Hypothalamus (tissue), 51 donors: ENCODE data around the gene GPANK1.

Experiments
- DNase-seq, 51 donors: peaks; one replicate each; lab custom pipeline; 2025; lab: John Stamatoyannopoulos, UW

Gene GPANK1

GRCh38 chr6:31643818-31644454 lies 20.9 kb downstream of the GPANK1 start:
- DNase-seq, result no peak

- no peak for DNase-seq
These were observed 21.8 kb downstream of the GPANK1 start for GRCh38 chr6:31642798-31643570.

- DNase-seq, result no peak
These were observed 23.4 kb downstream of the GPANK1 start for GRCh38 chr6:31641370-31641769.

DNA sequence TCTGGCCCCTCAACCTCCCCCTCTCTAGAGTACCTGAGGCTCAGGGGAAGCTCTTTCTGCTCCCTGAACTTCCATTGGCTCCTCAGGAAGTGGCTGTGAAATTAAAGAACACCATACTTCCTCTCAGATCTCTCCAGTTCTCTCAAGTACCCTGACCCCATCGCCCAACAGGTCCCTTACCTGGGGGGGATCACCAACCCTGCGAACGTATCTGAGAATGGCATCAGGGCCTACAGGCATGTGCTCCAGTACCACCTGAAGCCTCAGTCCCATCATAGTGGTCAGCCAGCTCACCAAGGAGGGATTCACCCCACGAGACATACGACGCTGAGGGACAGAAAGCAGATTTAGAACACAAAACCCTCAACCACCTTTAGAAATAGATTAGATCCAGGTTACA lies 24.2 kb downstream of the GPANK1 start:
- DNase-seq, result no peak

- DNase-seq, result no peak
These were observed 25.3 kb downstream of the GPANK1 start for GRCh38 chr6:31639449-31639861.

- no peak for DNase-seq
These were observed 25.8 kb downstream of the GPANK1 start for GRCh38 chr6:31639043-31639442.

DNA sequence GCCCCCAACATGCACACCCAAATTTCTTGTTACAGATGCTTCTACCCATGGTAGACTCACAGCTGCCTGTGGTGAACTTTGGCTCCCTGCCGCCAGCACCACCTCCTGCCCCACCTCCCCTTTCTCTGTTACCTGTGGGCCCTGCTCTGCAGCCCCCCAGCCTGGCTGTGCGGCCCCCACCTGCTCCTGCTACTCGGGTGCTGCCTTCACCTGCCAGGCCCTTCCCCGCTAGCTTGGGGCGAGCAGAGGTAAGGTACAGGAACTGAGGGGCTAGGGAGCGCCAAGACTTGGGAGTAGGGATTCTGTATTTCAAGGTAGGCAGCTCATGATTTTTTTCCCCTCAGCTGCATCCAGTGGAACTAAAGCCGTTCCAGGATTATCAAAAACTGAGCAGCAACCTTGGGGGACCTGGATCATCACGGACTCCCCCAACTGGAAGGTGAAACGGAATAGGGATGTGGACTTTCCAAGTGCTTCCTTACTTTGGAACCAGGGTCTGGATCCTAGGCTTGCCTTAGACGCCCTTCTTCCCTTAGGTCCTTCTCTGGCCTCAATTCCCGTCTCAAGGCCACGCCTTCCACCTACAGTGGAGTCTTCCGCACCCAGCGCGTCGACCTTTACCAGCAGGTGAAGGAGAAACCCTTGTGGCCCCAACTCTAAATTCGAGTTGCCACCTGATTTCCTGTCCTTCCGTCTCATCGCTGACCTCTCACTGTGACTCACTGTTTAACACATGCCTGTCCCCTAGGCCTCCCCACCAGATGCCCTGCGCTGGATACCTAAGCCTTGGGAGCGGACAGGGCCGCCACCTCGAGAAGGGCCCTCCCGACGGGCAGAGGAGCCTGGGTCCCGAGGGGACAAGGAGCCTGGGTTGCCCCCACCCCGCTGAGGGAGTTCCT lies 27.9 kb downstream of the GPANK1 start:
- DNase-seq, result no peak

GRCh38 chr6:31634969-31635575 lies 29.7 kb downstream of the GPANK1 start:
- no peak for DNase-seq

GRCh38 chr6:31634131-31634530 lies 30.7 kb downstream of the GPANK1 start:
- no peak for DNase-seq

GRCh38 chr6:31633447-31633846 lies 31.4 kb downstream of the GPANK1 start:
- no peak for DNase-seq

DNA sequence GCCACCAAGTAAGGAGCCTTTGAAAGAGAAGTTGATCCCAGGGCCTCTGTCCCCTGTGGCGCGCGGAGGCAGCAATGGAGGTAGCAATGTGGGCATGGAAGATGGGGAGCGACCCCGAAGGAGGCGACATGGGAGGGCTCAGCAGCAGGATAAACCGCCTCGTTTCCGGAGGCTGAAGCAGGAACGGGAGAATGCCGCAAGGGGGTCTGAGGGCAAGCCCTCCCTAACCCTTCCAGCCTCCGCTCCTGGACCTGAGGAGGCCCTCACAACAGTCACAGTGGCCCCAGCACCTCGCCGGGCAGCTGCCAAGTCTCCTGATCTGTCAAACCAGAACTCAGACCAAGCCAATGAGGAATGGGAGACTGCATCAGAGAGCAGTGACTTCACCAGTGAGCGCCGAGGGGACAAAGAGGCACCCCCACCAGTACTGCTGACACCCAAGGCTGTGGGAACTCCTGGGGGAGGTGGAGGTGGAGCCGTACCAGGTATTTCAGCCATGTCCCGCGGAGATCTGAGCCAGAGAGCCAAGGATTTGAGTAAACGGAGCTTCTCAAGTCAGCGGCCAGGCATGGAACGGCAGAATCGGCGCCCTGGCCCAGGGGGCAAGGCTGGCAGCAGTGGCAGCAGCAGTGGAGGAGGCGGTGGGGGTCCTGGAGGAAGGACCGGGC lies 32.4 kb downstream of the GPANK1 start:
- no peak for DNase-seq

DNA sequence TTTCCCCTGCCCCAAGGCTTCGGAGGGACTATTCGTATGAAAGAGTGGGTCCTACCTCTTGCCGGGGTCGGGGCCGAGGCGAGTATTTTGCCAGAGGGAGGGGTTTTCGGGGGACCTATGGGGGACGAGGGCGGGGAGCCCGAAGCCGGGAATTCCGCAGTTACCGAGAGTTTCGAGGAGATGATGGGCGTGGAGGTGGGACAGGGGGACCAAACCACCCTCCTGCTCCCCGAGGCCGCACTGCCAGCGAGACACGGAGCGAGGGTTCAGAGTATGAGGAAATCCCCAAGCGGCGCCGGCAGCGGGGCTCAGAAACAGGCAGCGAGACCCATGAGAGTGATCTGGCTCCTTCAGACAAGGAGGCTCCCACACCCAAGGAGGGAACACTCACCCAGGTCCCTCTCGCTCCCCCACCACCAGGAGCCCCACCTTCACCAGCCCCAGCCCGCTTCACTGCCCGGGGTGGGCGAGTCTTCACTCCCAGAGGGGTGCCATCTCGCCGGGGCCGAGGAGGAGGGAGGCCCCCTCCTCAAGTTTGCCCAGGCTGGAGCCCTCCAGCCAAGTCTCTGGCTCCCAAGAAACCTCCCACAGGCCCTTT lies 33.0 kb downstream of the GPANK1 start:
- DNase-seq, result no peak

- no peak for DNase-seq
These were observed 33.6 kb downstream of the GPANK1 start for GRCh38 chr6:31631209-31631608.

DNA sequence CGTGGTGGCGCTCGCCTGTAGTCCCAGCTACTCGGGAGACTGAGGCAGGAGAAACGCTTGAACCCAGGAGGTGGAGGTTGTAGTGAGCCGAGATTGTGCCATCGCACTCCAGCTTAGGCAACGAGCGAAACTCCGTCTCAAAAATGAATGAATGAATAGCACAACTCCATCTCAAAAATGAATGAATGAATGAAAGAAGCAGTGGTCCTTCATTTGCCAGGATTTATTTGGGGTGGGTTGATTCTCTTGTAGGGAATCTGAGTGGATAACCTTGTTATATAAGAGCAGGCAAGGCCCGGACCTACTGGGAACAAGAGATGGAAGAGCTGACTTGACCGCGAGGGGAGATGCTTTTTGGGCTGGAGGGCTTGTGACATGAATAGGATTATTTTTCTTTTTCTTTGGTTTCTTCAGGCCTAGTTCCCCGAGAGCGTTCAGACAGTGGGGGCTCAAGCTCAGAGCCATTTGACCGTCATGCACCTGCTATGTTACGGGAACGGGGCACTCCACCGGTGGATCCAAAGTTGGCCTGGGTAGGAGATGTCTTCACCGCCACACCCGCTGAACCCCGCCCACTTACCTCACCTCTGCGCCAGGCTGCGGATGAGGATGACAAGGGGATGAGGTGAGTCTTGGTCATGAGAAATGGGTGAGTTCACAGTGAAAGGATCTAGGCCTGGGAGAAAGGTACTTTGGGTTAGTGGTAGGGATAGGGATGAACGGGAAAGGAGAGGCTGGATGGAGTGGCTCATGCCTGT lies 34.4 kb downstream of the GPANK1 start:
- no peak for DNase-seq

DNA sequence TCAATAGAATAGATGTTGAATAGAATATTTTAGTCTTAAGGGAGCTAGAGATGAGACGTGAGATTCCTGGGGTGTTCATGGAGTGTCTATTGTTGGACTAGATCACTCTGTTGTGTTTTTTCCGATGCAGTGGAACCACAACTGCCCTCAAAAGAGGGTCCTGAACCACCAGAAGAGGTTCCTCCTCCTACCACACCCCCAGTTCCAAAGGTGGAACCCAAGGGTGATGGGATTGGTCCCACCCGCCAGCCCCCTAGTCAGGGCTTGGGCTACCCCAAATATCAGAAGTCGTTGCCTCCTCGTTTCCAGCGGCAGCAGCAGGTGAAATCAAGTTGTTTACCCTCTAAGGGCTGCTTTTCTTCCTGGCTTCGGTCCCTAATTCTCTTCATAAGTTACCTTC lies 35.8 kb downstream of the GPANK1 start:
- DNase-seq, result no peak

DNA sequence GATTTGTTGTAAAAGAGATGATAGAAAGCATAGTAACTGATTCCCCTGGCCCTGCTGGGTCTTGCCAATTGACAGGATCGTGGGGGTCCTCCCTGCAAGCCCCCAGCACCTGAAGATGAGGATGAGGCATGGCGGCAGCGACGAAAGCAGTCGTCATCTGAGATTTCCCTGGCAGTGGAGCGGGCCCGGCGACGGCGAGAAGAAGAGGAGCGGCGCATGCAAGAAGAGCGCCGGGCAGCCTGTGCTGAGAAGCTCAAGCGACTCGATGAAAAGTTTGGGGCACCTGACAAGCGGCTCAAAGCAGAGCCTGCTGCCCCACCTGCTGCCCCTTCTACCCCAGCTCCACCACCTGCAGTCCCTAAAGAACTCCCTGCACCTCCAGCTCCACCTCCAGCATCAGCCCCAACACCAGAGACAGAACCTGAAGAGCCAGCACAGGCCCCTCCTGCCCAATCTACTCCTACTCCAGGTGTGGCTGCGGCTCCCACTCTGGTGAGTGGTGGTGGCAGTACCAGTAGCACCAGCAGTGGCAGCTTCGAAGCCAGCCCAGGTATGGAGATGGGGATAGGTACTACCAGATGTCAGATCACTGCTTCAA lies 37.0 kb downstream of the GPANK1 start:
- no peak for DNase-seq

- DNase-seq, result no peak
These were observed 37.8 kb downstream of the GPANK1 start for GRCh38 chr6:31626952-31627351.

DNA sequence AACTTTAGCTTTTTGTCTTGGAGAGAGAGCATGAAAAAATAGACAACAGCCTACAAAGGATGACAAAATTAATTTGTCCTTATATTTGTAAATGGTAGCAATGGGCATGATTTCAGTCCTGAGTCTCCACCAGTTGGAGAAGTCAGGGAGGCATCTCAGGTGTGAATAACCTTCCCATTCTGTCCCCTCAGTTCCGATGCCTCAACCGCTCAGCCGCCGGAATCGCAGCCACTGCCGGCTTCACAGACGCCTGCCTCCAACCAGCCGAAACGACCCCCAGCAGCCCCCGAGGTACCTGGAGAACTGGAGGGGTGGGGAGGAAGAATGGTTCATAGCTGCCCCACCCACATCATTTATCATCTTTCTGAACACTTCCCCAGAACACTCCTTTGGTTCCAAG lies 40.7 kb downstream of the GPANK1 start:
- DNase-seq, result no peak

- no peak for DNase-seq
These were observed 42.1 kb downstream of the GPANK1 start for GRCh38 chr6:31622684-31623091.
